Caco-2 (cell line): Measurements from ENCODE around the gene TMEM63C. TPM values are rescaled to one million over a fixed set of nuclear protein-coding genes. Genes with fewer than 3 reads are reported as not detected.

ENCODE experiments used
- BruUV-seq: library from RNA; stranded (reverse); fragments of 400-500 nt; replicated peaks from 2 replicates; lab custom pipeline; 2021; lab: Mats Ljungman, UMichigan
- CTCF ChIA-PET: fragments of 300-600 bp; sonication (Branson Sonifier 250); formaldehyde crosslinking; loops from one replicate; lab custom pipeline; 2022; ENCODE audit warnings: antibody characterized with exemption; lab: Charles Lee
- POLR2A ChIA-PET: fragments of 300-600 bp; sonication (Branson Sonifier 250); formaldehyde crosslinking; loops from one replicate; lab custom pipeline; 2022; ENCODE audit warnings: antibody characterized with exemption; lab: Charles Lee
- DNase-seq, 2 experiments: peaks; one replicate each; pipeline versions ENCODE4 v3.0.0 to v3.0.0-alpha.2; 2020 to 2022
- H3K27me3 ChIP-seq: replicated peaks from 2 replicates; pipeline ENCODE4 v1.6.0; 2011; ENCODE audit warnings: low read length; ENCODE audit not compliant: control insufficient read depth, insufficient read depth
- H3K36me3 ChIP-seq: 2 replicates; pipeline ENCODE4 v1.5.1; 2011; ENCODE audit warnings: low read length; ENCODE audit not compliant: control insufficient read depth, insufficient read depth
- H3K4me1 ChIP-seq: fragments of 250-450 bp; sonication (Bioruptor Pico); 2 replicates; pipeline ENCODE4 v1.5.1; 2020; ENCODE audit warnings: mild to moderate bottlenecking
- H3K4me3 ChIP-seq: 2 replicates; pipeline ENCODE4 v1.5.1; 2011; ENCODE audit warnings: low read depth, mild to moderate bottlenecking, control low read depth, low read length
- H3K9me3 ChIP-seq: fragments of 250-450 bp; sonication (Bioruptor Pico); 2 replicates; pipeline ENCODE4 v1.5.1; 2020; ENCODE audit warnings: mild to moderate bottlenecking, moderate library complexity
- H3K27ac Mint-ChIP-seq: one replicate; pipeline ENCODE4 v1.8.0; 2022; ENCODE audit warnings: mixed read lengths; ENCODE audit not compliant: unreplicated experiment
- H3K27me3 Mint-ChIP-seq: one replicate; pipeline ENCODE4 v1.8.0; 2022; ENCODE audit warnings: mixed read lengths; ENCODE audit not compliant: insufficient read depth, unreplicated experiment
- H3K36me3 Mint-ChIP-seq: one replicate; pipeline ENCODE4 v1.8.0; 2022; ENCODE audit warnings: mild to moderate bottlenecking, mixed read lengths; ENCODE audit not compliant: insufficient read depth, unreplicated experiment
- H3K4me1 Mint-ChIP-seq: one replicate; pipeline ENCODE4 v1.8.0; 2022; ENCODE audit warnings: low read depth, mixed read lengths; ENCODE audit not compliant: unreplicated experiment
- H3K4me3 Mint-ChIP-seq: one replicate; pipeline ENCODE4 v1.8.0; 2022; ENCODE audit warnings: mild to moderate bottlenecking, moderate library complexity, mixed read lengths; ENCODE audit not compliant: unreplicated experiment
- H3K9me3 Mint-ChIP-seq: one replicate; pipeline ENCODE4 v1.8.0; 2022; ENCODE audit warnings: mixed read lengths; ENCODE audit not compliant: unreplicated experiment
- CTCF ChIP-seq, 2 experiments: fragments of 200-600 bp in 1 of 2; IDR thresholded peaks; 1 replicate in 1 of 2; 2 replicates in 1 of 2; pipeline versions ENCODE4 v1.5.1 to v1.8.0; 2011 to 2022; ENCODE audit warnings: antibody characterized with exemption in 1 of 2, control low read depth in 1 of 2, inconsistent platforms in 1 of 2, low read depth in 1 of 2, low read length in 1 of 2, mild to moderate bottlenecking in 1 of 2, moderate library complexity in 1 of 2; ENCODE audit not compliant: insufficient read depth in 1 of 2, severe bottlenecking in 1 of 2, unreplicated experiment in 1 of 2
- intact Hi-C: fragments of 100-400 bp; cut with micrococcal nuclease; formaldehyde crosslinking; loops from one replicate; pipeline ENCODE4 v1.10.0; 2022; ENCODE audit not compliant: unreplicated experiment
- total RNA-seq: library from RNA; stranded (reverse); gene quantifications from 2 replicates; pipeline ENCODE4 v1.2.3, GENCODE V29; 2022

TMEM63C gene
- total RNA-seq, 1 experiment from 2014 or later = 1.3 TPM

- TF ChIP-seq CTCF (IDR thresholded peaks at IDR 0.05; ENCODE audit: insufficient read depth in 1 of 2, low read depth in 1 of 2, low read length in 1 of 2, severe bottlenecking in 1 of 2, unreplicated experiment in 1 of 2) = no peak
- CTCF ChIA-PET = no interaction called here
- Histone ChIP-seq H3K27me3 (no peaks in the 10 kb centered on the region), H3K4me1 (no peaks in the 10 kb centered on the region), H3K36me3 (no peaks in the 10 kb centered on the region), H3K9me3 (no peaks in the 10 kb centered on the region), H3K4me3 (no peak overlapping the region)
- intact Hi-C loops = no loop called here
- Mint-ChIP-seq H3K27me3 (peaks cover 3% of the 10 kb centered on the region), H3K27ac (no peak overlapping the region), H3K4me1 (no peaks in the 10 kb centered on the region), H3K4me3 (no peak overlapping the region), H3K36me3 (no peaks in the 10 kb centered on the region), H3K9me3 (no peaks in the 10 kb centered on the region)
- no peak for DNase-seq
- POLR2A ChIA-PET = no interaction called here
- no TSS peak for BruUV-seq
Observed at GRCh38 chr14:77238996-77239395, 57.4 kb downstream of the TMEM63C start.

- H3K4me1 ChIP-seq = no peaks in the 10 kb centered on the region
- no TSS peak for BruUV-seq
- H3K36me3 ChIP-seq = no peaks in the 10 kb centered on the region
- no peak overlapping the region for H3K4me3 ChIP-seq
- no peaks in the 10 kb centered on the region for H3K9me3 ChIP-seq
- H3K36me3 Mint-ChIP-seq = no peaks in the 10 kb centered on the region
- no peak for DNase-seq
- intact Hi-C loops = no loop called here
- H3K27me3 Mint-ChIP-seq = peaks cover 3% of the 10 kb centered on the region
- ChIA-PET POLR2A (no interaction called here), CTCF (no interaction called here)
- H3K27ac Mint-ChIP-seq = no peak overlapping the region
- H3K27me3 ChIP-seq = no peaks in the 10 kb centered on the region
- no peak overlapping the region for H3K4me3 Mint-ChIP-seq
- no peaks in the 10 kb centered on the region for H3K4me1 Mint-ChIP-seq
- H3K9me3 Mint-ChIP-seq = no peaks in the 10 kb centered on the region
- TF ChIP-seq CTCF (IDR thresholded peaks at IDR 0.05; ENCODE audit: insufficient read depth in 1 of 2, low read depth in 1 of 2, low read length in 1 of 2, severe bottlenecking in 1 of 2, unreplicated experiment in 1 of 2) = no peak
Observed at GRCh38 chr14:77239412-77239811, 57.8 kb downstream of the TMEM63C start.

- no peak overlapping the region for H3K27ac Mint-ChIP-seq
- H3K4me3 ChIP-seq = no peak overlapping the region
- H3K4me1 Mint-ChIP-seq = no peaks in the 10 kb centered on the region
- no peaks in the 10 kb centered on the region for H3K9me3 Mint-ChIP-seq
- no peaks in the 10 kb centered on the region for H3K27me3 ChIP-seq
- H3K36me3 Mint-ChIP-seq = no peaks in the 10 kb centered on the region
- H3K9me3 ChIP-seq = no peaks in the 10 kb centered on the region
- ChIA-PET POLR2A (no interaction called here), CTCF (no interaction called here)
- TF ChIP-seq CTCF (IDR thresholded peaks at IDR 0.05; ENCODE audit: insufficient read depth in 1 of 2, low read depth in 1 of 2, low read length in 1 of 2, severe bottlenecking in 1 of 2, unreplicated experiment in 1 of 2) = no peak
- no peaks in the 10 kb centered on the region for H3K4me1 ChIP-seq
- BruUV-seq = no TSS peak
- no peaks in the 10 kb centered on the region for H3K36me3 ChIP-seq
- DNase-seq = no peak
- peaks cover 3% of the 10 kb centered on the region for H3K27me3 Mint-ChIP-seq
- intact Hi-C loops = no loop called here
- no peak overlapping the region for H3K4me3 Mint-ChIP-seq
Observed at GRCh38 chr14:77240336-77240915, 58.8 kb downstream of the TMEM63C start.
